ENCODE measurements around the gene KCTD16. TPM values are rescaled to one million over a fixed set of nuclear protein-coding genes. Genes with fewer than 3 reads are reported as not detected.
A peak's percentile ranks its signal among the peaks of the same experiment; 100 is the strongest.

Gene KCTD16
- total RNA-seq, 1 donor from 2014 or later = 0.10 TPM

DNA sequence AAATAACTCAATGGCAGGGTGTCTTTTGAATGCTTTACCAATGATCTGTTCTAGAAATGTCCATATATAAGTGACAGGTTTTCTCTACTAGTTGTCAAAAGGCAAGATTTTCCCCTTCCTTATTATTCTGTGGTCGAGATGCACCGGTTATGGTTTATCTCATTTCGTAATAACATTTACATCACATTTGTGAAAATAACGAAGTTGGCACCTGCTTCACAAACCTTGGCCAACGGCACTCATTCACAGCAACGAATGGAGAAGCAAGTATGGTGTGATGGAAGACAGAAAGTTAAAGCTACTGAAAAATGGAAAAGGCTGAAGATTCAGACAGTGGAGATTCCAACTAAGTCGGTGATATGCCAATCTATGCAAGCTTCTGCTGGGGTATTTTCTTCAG, 235.8 kb downstream of the KCTD16 start:
- no peak for DNase-seq

DNA sequence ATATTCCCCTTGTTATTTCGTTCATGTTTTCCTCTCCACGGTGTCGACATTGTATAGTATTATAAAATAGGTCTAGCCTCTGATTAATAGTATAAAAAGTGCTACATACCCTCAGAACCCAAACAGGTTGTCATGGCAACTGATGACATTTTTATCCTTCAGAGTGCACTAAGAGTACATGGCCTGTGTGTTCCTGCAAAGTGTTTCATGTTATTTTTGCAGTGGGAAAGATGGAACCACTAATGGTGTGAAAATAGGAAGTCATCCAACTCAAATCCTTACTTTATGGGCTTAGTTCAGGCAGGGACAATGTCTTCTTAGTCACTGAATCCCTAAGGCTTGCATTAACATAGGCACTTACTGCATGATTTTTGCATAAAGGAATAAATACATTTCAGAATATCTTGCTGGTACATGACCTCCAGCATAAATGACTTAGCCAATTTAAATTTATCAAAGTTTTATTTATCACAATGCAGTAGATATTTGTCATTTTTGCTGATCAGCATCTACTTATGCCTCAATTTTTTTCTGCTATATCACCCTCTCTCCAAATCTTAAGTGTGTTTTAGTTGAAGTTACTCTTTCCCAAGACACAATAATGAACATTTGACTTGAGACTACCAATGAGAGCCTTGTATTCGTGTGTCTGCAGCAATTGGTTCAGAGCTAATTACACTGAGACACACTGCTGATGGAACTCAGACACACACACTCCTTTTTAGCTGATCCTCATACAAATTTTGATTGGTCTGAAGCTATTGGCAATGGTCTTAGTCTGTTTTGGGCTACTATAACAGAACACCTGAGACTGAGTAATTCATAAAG, 243.7 kb downstream of the KCTD16 start:
- no peak for DNase-seq

DNA sequence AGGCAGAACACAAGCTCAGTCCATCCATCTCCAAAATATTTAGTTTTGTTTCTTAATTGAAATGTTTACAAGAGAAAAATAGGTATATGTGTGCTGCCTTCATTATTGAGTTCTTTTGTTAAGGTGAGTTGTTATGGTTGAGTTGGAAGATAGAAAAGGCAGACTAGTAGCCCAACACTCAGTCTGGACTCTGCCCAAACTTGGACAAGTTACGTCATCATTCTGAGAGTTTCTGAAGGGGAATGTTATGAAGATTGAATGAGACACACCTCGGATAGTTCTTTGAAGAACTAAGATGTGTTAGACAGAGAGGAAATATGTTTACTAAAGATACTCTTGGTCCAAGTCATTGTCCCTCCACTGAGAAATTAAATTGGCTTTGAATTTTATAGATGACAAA, 245.5 kb downstream of the KCTD16 start:
- no peak for DNase-seq

DNA sequence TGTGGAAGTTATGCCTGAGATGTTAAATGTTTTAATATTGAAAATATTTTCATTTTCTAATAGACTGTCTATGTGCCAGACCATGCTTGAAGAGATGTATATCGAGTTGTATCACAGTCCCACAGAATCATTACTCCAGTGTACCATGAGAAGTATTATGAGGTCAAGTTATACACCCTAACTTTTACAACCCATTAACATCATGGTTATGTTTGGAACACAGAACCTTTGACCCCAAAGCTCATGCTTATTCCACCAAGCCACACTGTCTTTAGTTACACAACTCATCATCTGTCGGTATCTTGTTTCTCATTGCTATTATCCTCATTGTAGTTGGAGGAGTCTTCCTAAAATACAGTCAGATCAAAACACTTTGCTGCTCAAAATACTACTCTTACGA, 248.0 kb downstream of the KCTD16 start:
- no peak for DNase-seq

DNA sequence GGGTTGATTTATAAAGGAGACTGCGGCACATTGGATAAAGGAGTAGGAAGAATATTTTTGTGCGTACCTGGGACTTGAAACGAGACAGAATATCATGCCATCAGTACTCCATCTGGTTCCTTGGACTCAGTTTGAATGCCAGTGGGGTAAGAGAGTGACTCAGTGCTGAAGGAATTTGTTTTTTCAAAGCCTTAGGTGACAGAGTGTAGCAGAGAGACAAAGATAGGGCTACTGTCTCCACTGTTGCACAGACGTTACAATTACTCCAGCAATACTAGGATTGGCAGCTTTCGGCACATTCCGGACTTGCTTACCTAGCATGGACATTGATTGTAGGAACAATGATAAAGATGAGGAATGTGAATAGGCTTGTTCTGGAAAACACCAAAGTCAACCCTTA, 250.7 kb downstream of the KCTD16 start:
- DNase-seq = no peak

DNA sequence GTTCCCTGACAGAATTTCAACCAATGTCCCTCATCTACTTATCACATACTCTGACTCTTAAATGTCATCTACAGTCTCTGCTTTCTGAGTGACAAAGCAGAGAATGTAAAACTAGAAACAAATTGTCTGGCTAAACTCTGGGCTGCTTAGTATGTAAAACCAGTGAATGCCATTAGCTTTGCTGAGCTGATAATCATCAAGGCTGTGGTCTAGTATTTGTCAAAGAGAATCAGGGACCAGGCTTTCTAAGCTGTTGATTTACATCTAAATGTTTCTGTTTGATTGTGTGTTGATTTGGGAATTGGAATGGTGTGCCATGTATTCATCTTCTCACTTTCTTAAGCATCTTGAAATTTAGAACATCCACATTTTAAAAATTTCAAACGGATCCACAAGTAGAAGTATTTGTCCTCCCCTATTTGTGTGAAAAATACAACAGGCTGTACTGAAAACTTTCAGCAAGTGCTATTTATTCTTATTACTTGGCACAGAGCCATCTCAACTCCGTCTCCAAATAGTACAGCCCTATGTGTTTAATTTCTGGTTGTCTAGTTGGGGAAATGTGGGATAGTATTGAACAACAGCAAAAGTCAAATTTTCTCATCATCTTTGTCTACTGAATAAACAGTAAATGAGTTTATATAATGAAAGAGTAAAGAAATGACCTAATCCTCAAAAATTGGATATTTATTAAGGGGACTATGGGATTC, 251.5 kb downstream of the KCTD16 start:
- DNase-seq = peak; percentile 22

DNA sequence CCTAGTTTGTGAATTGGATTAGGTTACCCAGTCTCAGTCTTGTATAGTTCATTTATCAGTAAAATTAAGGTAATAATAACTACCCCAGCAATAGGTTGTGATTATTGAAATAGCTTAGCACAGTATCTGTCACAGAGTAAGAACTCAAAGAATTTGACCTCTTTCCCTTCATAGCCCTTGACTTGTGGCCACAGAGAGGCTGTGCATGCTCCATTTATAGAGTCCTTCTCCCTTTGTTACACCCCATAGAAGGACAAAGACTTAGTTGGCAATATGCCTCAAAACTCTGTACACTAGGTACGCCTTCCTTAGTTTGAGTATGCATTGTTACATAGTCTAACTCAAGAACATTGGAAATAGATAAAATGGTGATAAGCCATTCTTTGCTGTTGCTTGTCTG, 257.2 kb downstream of the KCTD16 start:
- DNase-seq = no peak

DNA sequence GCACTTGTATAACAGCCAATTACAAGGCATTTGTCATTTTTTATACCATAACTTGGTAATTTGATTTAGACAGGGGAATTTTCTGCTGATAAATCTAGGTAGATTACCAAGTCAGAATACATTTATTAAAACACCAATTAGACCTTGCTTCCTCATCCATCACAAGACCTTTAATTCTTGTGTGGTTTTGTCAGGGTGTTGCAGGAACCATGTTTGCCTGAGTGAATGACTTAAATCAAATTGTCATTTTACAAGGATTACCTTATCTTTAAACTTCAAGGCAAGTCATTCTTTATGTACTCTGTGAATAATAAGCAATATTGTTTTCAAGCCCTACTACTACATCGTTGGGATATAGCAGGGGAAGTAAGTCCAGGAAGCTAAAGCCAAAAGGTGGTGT, 257.7 kb downstream of the KCTD16 start:
- no peak for DNase-seq

DNA sequence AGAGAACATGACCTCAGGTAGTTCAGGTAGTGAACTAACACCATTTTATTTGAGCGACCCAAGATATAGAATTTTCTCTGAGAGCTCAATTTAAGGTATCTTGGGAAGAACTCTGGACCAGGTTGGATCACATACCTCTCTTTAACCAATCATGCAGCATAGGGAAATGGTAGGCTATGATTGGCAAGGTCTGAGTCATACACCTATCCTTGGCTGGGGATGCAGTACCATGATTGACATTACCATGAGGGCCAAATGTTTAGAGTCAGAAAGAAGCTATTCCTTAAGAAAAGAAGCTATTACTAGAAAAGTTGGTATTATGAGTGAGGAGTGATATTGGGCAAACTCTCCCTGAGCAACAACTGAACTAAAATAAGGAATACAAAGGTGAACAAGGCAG, 258.7 kb downstream of the KCTD16 start:
- DNase-seq = no peak

DNA sequence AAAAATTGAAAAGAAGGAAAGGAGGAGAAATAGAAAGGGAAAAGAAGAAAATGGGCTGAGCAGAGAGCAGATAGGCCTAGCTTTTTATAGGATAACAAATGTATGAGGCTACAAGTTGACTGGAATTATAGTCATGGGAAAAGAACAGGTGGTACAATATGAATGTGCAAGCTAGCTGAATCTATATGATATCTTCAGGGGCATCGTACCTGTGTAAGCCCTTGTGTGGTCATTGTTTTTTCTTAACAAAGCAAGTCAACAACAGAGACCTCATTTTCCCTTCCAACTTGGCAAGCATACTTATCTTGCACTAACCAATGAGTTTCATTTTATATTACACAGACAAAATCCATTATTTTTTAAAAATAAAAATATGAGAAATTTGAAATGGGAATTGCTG, 259.2 kb downstream of the KCTD16 start:
- DNase-seq = no peak

DNA sequence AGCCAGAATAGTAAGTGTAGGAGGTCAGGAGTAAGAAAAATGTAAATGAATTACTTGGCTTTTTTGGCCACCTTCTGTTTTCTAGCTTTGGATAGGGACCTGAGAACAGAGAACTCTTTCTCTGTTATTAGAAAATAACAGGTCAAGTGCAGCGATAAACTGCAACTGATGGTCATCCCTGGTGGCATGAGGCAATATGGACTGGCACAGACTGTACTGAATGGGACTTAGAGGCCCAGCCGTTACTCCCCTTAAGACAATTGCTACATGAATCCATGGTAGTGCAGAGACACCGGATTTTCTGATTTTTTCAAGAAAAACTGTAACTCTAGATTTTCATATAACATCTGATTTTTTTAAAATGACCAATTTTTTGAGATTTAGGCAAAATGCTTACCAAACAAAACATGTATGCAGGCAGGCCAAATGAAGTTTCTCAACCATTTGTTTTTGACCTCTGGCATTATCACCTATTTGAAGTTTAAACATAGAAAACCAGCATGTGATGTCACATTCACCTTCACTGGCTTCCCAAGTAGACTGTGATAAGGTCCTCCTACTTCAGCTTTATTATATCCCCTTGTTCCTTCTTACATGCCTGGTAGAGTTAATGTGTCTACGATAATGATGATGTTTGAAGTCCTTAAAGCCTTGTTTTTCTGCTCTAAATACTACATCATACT, 262.6 kb downstream of the KCTD16 start:
- DNase-seq = no peak

DNA sequence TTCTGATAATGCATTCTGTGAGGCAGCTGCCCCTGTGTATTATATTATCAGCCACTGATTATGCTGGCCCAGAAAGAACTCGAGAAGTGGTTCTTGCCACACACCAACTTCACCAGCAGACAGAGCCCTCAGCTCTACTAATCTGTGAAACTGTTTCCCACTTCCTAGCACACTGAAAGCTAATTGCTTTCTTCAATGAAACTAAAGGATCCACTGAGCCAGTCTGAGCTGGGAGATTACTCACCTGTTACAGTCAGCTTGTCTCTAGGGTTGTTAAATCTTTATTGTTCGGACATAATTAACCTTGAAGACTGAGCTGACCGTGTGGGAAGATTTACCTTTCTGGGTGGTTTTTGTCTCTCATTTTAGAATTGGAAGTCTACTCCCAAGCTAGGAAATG, 263.2 kb downstream of the KCTD16 start:
- no peak for DNase-seq

DNA sequence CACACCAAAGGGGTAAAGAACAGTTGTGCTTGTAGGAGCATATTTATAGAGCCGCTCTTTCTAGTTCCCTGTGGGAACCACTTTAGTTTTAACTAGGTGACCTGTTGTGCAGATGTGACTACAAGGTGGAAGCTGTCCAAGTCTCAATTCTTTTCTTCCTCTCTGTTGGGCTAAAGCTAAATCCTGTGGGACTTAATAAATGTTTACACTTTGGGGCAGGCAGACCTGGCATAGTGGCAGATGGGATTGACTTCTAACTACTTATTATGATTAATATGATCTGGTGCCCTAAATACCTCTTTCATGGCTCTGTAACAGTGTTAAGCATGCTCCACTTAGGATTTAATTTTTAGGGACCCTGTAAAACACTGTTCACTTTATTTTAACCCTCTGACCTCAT, 265.3 kb downstream of the KCTD16 start:
- DNase-seq = no peak

DNA sequence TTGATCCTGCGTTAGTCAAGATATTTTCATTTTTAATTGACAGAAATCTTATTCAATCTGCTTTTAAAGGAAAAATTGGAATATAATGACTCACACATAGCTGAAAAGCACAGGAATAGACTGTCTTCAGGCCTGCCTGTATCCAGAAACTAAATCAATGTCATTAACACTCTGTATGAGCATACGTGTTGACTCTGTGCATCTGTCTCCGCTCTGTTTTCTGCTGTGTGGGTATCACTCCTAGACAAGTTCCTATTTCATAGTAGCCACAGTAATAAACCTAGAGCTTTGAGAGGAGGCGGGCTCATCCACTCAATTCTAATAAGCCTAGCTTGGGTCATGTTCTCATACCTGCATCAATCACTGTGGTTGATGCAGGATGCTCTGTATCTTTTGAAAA, 267.6 kb downstream of the KCTD16 start:
- no peak for DNase-seq

DNA sequence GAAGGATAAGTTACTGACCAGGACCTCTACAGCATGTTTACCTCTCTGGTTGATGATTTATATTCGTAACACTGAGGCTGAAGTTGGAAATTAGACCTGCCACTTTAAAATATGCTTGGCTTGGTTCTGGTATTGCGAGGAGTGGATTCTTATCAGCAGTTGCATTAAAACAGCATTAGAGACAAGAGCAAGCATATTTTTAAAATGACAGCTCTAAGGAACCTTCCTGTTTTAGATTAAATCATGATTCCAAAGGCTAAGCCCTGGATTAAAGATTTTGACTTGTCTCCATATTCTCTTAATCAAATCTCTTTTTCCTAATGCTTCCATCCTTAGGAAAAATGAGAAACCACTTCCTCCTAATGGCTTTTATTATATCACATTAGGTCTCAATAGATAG, 277.8 kb downstream of the KCTD16 start:
- no peak for DNase-seq

DNA sequence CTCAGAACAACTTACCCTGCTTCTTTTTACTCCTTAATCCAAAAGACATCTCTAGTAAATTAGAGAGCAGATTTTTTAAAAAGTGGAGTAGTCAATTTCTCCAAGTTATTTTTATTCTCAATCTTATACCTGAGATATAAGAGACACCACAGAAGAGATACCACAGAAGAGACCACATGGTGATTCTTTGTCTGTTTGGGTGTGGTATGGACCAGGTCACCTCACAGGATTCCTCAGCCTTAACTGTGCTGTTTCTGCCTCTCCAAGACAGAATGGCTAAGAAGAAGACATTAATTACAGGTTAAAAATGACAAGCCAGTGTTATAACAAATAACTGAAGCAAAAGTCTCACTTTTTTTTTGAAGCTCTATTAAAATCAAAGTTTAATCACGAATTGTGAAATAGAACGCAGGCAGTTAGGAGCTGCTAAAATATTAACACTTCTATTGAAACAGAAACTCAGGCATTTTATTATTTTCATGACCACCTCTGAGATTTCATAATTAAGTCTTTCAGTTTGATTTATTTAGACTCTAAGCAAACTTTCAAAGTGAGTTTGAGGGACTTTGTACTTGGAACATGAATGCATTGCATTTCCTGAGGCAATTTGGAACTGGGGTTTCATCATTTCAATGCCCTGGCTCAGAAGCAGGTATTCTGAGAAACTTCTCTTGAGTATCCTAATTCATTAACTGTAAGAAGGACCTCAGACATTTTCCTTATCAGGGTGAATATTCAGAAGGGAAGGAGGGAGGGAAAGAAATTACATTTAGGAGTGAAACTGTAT, 280.7 kb downstream of the KCTD16 start:
- DNase-seq = no peak

DNA sequence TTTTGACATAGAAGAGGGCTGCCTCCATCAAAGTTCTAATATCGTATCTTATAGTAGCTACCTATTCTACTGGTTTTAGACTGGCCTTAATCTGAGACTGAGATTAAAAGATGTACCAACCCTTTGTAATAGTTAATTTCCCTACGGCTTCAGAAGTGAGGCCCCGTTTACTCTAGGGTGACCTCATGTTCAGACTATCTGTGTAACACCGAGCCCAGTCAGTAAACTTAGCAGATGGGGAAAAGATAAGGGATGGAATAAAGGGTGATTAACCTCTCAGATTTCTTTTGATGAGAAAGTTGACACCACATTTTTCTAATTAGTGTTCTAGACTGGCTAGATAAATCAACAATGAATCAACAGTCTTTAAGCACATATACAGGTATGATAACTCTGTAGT, 283.1 kb downstream of the KCTD16 start:
- no peak for DNase-seq

DNA sequence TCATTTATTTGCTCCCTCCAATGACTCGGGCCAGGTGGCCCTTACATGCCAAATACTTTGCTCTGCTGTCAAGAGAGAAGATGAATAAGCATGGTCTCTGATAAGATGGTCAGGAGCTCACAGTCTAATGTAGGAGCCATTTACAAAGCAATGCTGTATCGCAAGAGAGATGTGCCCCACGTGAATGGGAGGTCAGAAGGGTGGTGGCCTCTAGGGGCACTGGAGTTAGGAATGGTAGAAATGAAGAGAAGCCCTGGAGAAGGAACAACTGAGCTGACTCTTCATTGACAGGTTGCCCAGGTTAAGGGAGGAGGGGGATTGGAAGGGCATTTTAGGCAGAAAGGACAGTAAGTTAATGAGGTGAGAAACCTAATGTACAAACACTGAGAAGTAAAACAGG, 286.5 kb downstream of the KCTD16 start:
- DNase-seq = no peak

DNA sequence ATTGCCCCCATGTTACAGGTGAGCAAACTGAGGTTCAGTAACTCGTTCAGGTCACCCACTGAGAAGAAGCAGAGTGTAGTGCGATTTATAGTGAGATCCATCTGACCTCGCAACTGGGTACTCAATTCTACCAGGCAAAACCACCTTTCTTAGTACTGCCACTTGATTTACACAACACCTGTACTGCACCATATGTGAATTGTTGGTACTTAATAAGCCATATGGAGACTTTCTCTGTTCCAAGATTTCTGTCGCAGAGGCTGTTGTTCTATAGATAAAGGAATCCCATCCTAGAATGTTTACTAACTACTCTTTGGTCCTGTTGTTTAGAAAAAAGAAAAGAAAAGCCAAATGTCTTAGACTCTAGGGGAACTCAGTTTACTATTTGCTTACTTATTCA, 287.5 kb downstream of the KCTD16 start:
- DNase-seq = no peak

DNA sequence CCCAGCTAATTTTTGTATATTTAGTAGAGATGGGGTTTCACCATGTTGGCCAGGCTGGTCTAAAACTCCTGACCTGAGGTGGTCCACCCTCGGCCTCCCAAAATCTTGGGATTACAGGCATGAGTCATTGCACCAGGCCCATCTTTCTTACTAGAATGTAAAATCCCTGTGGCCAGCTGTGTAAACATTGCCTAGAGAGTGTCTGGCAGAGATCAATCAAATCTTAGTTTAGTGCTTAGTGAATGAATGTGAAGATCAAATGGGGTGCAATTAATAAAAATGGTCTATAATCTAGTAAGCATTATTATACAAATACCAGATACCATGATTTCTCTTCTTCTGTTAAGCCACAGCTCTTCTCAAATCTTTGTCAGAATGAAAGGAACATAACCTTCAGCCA, 289.9 kb downstream of the KCTD16 start:
- no peak for DNase-seq

DNA sequence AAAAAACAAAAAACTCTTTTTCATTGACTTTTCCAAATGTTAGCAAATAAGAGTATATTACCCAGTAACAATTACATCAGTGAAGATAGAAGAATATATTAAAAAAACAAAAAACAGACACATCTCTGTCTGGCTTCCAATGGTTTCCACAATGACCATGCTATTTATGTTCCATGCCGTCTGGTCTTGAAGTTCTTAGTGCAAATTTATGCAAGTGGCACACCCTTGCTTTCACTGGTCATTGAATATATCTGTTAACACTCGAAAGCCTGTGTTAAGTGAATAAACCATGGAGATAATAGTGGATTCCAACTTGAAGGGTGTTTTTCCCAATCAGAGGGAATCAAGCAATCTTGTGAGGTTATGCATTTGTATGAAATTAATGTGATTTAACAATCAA, 291.9 kb downstream of the KCTD16 start:
- no peak for DNase-seq

DNA sequence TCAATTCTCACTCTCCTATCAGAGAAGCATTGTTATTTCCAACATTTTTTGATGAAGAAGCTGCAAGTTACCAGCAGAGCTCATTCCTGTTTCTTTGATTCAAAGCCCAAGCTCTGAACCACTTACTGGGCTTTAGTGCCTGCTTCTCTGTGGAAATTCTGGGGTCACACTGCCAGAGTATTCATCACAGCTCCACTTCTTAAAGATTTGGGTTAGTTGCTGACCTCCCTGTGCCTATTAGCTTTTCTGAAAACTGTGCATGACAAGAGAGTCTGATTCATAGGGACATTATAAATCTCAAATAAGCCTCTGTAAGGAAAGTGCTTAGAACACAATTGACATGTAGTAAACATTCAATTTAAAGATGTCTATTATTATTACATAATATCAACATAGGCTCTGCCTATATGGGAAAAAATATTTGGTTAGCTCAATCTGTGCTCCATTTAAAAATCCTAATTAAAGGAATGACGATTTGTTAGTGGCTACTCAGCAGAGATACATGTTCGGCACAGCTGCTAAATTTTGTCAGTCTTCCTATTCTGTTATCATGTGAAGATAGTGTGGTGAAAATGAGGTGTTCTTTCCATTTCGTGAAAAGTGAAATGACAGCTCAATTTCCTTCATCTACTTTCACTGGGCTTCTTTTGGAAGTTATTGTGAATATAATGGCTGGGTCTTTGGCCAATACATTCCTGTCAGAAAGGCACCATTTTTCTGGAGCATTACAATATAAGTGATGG, 293.0 kb downstream of the KCTD16 start:
- DNase-seq = no peak
